ENCODE results near the gene CSTF2T.
A peak's percentile ranks its signal among the peaks of the same experiment; 100 is the strongest.
"Not testable (repeated sequence)": the region's sequence is repeated elsewhere in the genome, so short reads cannot be mapped to it uniquely, and the experiment has no call there.

Gene CSTF2T

GRCh38 chr10:51698473-51699063, 827 bp downstream of the CSTF2T start:
- H3K4me1 ChIP-seq (ENCODE audit: control insufficient read depth, insufficient read depth, low read length, unreplicated experiment): peaks cover 44% of the 10 kb centered on the region
- H3K36me3 ChIP-seq (ENCODE audit: insufficient read depth, low read length): no peaks in the 10 kb centered on the region; the same call in none of the 2 replicates
- H2AFZ ChIP-seq (ENCODE audit: low read length, unreplicated experiment): peak overlapping the region; percentile 99
- H3K4me3 ChIP-seq (ENCODE audit: low read depth, low read length): peak overlapping the region; percentile 95
- H3K27ac ChIP-seq (ENCODE audit: low read depth, low read length): no peak overlapping the region
- peaks cover 37% of the 10 kb centered on the region for H3K79me2 ChIP-seq (ENCODE audit: control insufficient read depth, insufficient read depth, low read length, unreplicated experiment)
- H3K27me3 ChIP-seq (ENCODE audit: insufficient read depth, low read length): no peaks in the 10 kb centered on the region

- 0 out of 2 replicates have a peak overlapping the region, but pooled peaks have one; percentile 30 for H3K4me3 ChIP-seq (ENCODE audit: low read depth, low read length)
- H3K27ac ChIP-seq (ENCODE audit: low read depth, low read length): no peak overlapping the region
- peaks cover 37% of the 10 kb centered on the region for H3K79me2 ChIP-seq (ENCODE audit: control insufficient read depth, insufficient read depth, low read length, unreplicated experiment)
- no peak overlapping the region for H2AFZ ChIP-seq (ENCODE audit: low read length, unreplicated experiment)
- H3K4me1 ChIP-seq (ENCODE audit: control insufficient read depth, insufficient read depth, low read length, unreplicated experiment): peaks cover 44% of the 10 kb centered on the region
- no peaks in the 10 kb centered on the region; the same call in none of the 2 replicates for H3K36me3 ChIP-seq (ENCODE audit: insufficient read depth, low read length)
- H3K27me3 ChIP-seq (ENCODE audit: insufficient read depth, low read length): no peaks in the 10 kb centered on the region
These were observed 3.1 kb downstream of the CSTF2T start for GRCh38 chr10:51696251-51696650.

GRCh38 chr10:51694086-51694768, 5.2 kb downstream of the CSTF2T start:
- Histone ChIP-seq H3K36me3 (ENCODE audit: insufficient read depth, low read length) (no peaks in the 10 kb centered on the region; the same call in none of the 2 replicates), H3K27ac (ENCODE audit: low read depth, low read length) (no peak overlapping the region), H3K27me3 (ENCODE audit: insufficient read depth, low read length) (no peaks in the 10 kb centered on the region), H3K4me3 (ENCODE audit: low read depth, low read length) (no peak overlapping the region), H3K79me2 (ENCODE audit: control insufficient read depth, insufficient read depth, low read length, unreplicated experiment) (peaks cover 35% of the 10 kb centered on the region), H2AFZ (ENCODE audit: low read length, unreplicated experiment) (no peak overlapping the region), H3K4me1 (ENCODE audit: control insufficient read depth, insufficient read depth, low read length, unreplicated experiment) (peaks cover 40% of the 10 kb centered on the region)

- no peak overlapping the region for H2AFZ ChIP-seq (ENCODE audit: low read length, unreplicated experiment)
- peaks cover 5% of the 10 kb centered on the region for H3K79me2 ChIP-seq (ENCODE audit: control insufficient read depth, insufficient read depth, low read length, unreplicated experiment)
- H3K4me3 ChIP-seq (ENCODE audit: low read depth, low read length): no peak overlapping the region
- no peak overlapping the region for H3K27ac ChIP-seq (ENCODE audit: low read depth, low read length)
- H3K36me3 ChIP-seq (ENCODE audit: insufficient read depth, low read length): no peaks in the 10 kb centered on the region; the same call in 1 of the 2 replicates
- H3K4me1 ChIP-seq (ENCODE audit: control insufficient read depth, insufficient read depth, low read length, unreplicated experiment): peaks cover 16% of the 10 kb centered on the region
- H3K27me3 ChIP-seq (ENCODE audit: insufficient read depth, low read length): no peaks in the 10 kb centered on the region
These were observed 8.3 kb downstream of the CSTF2T start for GRCh38 chr10:51691135-51691534.

- Histone ChIP-seq H3K27ac (ENCODE audit: low read depth, low read length) (no peak overlapping the region), H3K27me3 (ENCODE audit: insufficient read depth, low read length) (no peaks in the 10 kb centered on the region), H3K79me2 (ENCODE audit: control insufficient read depth, insufficient read depth, low read length, unreplicated experiment) (no peaks in the 10 kb centered on the region), H3K36me3 (ENCODE audit: insufficient read depth, low read length) (no peaks in the 10 kb centered on the region), H3K4me3 (ENCODE audit: low read depth, low read length) (no peak overlapping the region), H2AFZ (ENCODE audit: low read length, unreplicated experiment) (no peak overlapping the region), H3K4me1 (ENCODE audit: control insufficient read depth, insufficient read depth, low read length, unreplicated experiment) (peaks cover 12% of the 10 kb centered on the region)
These were observed 9.9 kb downstream of the CSTF2T start for GRCh38 chr10:51689536-51689935.

GRCh38 chr10:51688826-51689225, 10.6 kb downstream of the CSTF2T start:
- not testable (repeated sequence) for H3K36me3 ChIP-seq (ENCODE audit: insufficient read depth, low read length); H3K79me2 ChIP-seq (ENCODE audit: control insufficient read depth, insufficient read depth, low read length, unreplicated experiment); H3K4me1 ChIP-seq (ENCODE audit: control insufficient read depth, insufficient read depth, low read length, unreplicated experiment); H2AFZ ChIP-seq (ENCODE audit: low read length, unreplicated experiment); H3K27ac ChIP-seq (ENCODE audit: low read depth, low read length); H3K27me3 ChIP-seq (ENCODE audit: insufficient read depth, low read length); H3K4me3 ChIP-seq (ENCODE audit: low read depth, low read length)

GRCh38 chr10:51687296-51687695, 12.1 kb downstream of the CSTF2T start:
- no peak overlapping the region for H3K4me3 ChIP-seq (ENCODE audit: low read depth, low read length)
- no peaks in the 10 kb centered on the region for H3K27me3 ChIP-seq (ENCODE audit: insufficient read depth, low read length)
- peaks cover 23% of the 10 kb centered on the region for H3K4me1 ChIP-seq (ENCODE audit: control insufficient read depth, insufficient read depth, low read length, unreplicated experiment)
- H3K36me3 ChIP-seq (ENCODE audit: insufficient read depth, low read length): no peaks in the 10 kb centered on the region
- no peak overlapping the region for H3K27ac ChIP-seq (ENCODE audit: low read depth, low read length)
- H3K79me2 ChIP-seq (ENCODE audit: control insufficient read depth, insufficient read depth, low read length, unreplicated experiment): no peaks in the 10 kb centered on the region
- H2AFZ ChIP-seq (ENCODE audit: low read length, unreplicated experiment): no peak overlapping the region

- Histone ChIP-seq H3K4me1 (ENCODE audit: control insufficient read depth, insufficient read depth, low read length, unreplicated experiment) (peaks cover 24% of the 10 kb centered on the region), H2AFZ (ENCODE audit: low read length, unreplicated experiment) (no peak overlapping the region), H3K27me3 (ENCODE audit: insufficient read depth, low read length) (no peaks in the 10 kb centered on the region), H3K36me3 (ENCODE audit: insufficient read depth, low read length) (no peaks in the 10 kb centered on the region), H3K4me3 (ENCODE audit: low read depth, low read length) (no peak overlapping the region), H3K27ac (ENCODE audit: low read depth, low read length) (no peak overlapping the region), H3K79me2 (ENCODE audit: control insufficient read depth, insufficient read depth, low read length, unreplicated experiment) (no peaks in the 10 kb centered on the region)
These were observed 13.6 kb downstream of the CSTF2T start for GRCh38 chr10:51685768-51686167.

- no peak overlapping the region for H3K4me3 ChIP-seq (ENCODE audit: low read depth, low read length)
- H3K79me2 ChIP-seq (ENCODE audit: control insufficient read depth, insufficient read depth, low read length, unreplicated experiment): no peaks in the 10 kb centered on the region
- H3K4me1 ChIP-seq (ENCODE audit: control insufficient read depth, insufficient read depth, low read length, unreplicated experiment): peaks cover 24% of the 10 kb centered on the region
- H2AFZ ChIP-seq (ENCODE audit: low read length, unreplicated experiment): no peak overlapping the region
- H3K27me3 ChIP-seq (ENCODE audit: insufficient read depth, low read length): no peaks in the 10 kb centered on the region
- peak overlapping the region; percentile 45 for H3K27ac ChIP-seq (ENCODE audit: low read depth, low read length)
- no peaks in the 10 kb centered on the region for H3K36me3 ChIP-seq (ENCODE audit: insufficient read depth, low read length)
These were observed 16.2 kb downstream of the CSTF2T start for GRCh38 chr10:51683031-51683691.

GRCh38 chr10:51679841-51680240, 19.6 kb downstream of the CSTF2T start:
- Histone ChIP-seq H2AFZ (ENCODE audit: low read length, unreplicated experiment) (no peak overlapping the region), H3K4me1 (ENCODE audit: control insufficient read depth, insufficient read depth, low read length, unreplicated experiment) (peaks cover 18% of the 10 kb centered on the region), H3K79me2 (ENCODE audit: control insufficient read depth, insufficient read depth, low read length, unreplicated experiment) (no peaks in the 10 kb centered on the region), H3K4me3 (ENCODE audit: low read depth, low read length) (no peak overlapping the region), H3K36me3 (ENCODE audit: insufficient read depth, low read length) (no peaks in the 10 kb centered on the region), H3K27ac (ENCODE audit: low read depth, low read length) (no peak overlapping the region), H3K27me3 (ENCODE audit: insufficient read depth, low read length) (no peaks in the 10 kb centered on the region)

GRCh38 chr10:51675088-51675487, 24.3 kb downstream of the CSTF2T start:
- Histone ChIP-seq H3K79me2 (ENCODE audit: control insufficient read depth, insufficient read depth, low read length, unreplicated experiment) (no peaks in the 10 kb centered on the region), H3K4me1 (ENCODE audit: control insufficient read depth, insufficient read depth, low read length, unreplicated experiment) (no peaks in the 10 kb centered on the region), H3K4me3 (ENCODE audit: low read depth, low read length) (no peak overlapping the region), H3K27ac (ENCODE audit: low read depth, low read length) (no peak overlapping the region), H3K36me3 (ENCODE audit: insufficient read depth, low read length) (no peaks in the 10 kb centered on the region), H3K27me3 (ENCODE audit: insufficient read depth, low read length) (no peaks in the 10 kb centered on the region), H2AFZ (ENCODE audit: low read length, unreplicated experiment) (no peak overlapping the region)
